Activated CD4-positive, CD25-positive, alpha-beta regulatory T cell treated with anti-CD3 and anti-CD28 coated beads, Interleukin-2, amount 50 U/mL, for 72 hours (primary cell): ENCODE measurements around the gene PDE7B.

Source experiments
- DNase-seq: peaks from one replicate; pipeline ENCODE4 v3.0.0; 2021

Gene PDE7B

GRCh38 chr6:135938576-135939207 is 87.2 kb downstream of the PDE7B start:
- DNase-seq, result no peak

DNA sequence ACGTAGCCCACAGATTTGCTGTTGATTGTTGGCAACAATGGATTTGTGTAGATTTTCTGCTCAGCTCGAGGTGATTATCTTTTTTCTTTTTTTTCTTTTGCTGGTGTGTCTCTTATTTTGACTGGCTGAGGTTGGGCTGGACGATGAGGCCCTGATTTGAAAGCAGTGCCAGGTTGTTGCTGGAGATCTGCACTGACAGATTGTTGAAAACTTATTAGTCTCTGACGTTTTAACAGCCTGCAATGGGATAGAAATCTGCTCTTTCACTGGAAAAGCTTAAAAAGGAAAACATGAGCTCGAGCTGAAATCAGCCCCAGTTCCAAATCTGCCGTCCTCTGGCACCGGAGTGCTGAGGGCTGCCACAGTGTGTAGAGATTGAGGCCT is 87.7 kb downstream of the PDE7B start:
- DNase-seq, result no peak

- no peak for DNase-seq
Measured at GRCh38 chr6:135940616-135941167, 89.2 kb downstream of the PDE7B start.

DNA sequence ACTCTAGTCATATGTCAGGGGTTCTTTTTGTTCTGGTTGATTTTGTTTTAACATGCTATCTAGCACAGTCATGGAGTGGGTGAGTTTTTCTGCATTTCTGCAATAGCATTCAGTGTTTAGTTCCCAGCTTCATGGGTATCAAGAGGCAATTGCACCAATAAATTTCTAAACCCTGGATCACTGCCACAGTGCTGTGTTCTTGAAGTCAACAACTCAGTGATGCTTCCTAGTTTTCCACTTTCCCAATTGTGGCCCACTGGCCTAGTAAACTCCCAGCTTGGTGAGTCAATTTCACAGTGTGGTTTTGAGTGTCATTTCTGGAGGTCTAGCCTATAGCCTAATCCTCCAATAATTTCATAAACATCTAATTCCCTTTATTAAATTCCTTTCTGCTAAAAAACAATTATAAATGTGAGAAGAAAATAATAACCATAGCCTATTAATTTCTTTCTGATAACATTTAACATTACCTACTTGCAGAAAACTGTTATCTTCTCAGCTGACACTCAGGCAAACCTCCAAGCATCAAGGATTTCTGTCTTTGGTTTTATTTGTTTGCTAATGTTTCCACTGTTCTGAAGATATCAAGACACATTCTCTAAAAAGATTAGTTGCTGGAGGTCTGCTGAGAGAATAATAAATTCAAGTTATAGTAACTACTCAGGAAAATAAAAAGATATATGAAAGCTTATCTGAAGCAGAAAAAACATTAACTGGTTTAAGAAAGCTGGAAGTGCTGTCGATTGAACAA is 89.9 kb downstream of the PDE7B start:
- DNase-seq, result no peak

DNA sequence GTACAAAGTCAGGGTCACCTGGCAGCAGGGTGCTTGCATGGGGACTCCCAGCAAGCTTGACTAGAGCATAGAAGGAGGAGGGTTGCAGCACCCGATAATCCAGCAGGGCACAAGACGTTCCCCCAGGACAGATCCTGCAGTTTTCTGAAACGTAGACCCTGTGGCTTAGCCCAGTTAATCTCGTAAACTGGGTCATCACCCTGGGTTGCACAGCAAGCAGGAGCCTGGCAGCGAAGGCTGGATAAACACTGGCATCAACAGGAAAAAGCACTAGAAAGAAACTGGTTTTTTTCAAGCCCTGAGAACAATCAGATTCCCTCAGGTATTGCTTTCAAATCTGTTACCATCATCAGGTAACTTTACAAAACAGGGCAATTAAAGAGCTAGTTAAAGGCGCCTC is 92.6 kb downstream of the PDE7B start:
- DNase-seq, result no peak

GRCh38 chr6:135946674-135947073 is 95.2 kb downstream of the PDE7B start:
- no peak for DNase-seq

- no peak for DNase-seq
Measured at GRCh38 chr6:135950669-135951068, 99.2 kb downstream of the PDE7B start.

DNA sequence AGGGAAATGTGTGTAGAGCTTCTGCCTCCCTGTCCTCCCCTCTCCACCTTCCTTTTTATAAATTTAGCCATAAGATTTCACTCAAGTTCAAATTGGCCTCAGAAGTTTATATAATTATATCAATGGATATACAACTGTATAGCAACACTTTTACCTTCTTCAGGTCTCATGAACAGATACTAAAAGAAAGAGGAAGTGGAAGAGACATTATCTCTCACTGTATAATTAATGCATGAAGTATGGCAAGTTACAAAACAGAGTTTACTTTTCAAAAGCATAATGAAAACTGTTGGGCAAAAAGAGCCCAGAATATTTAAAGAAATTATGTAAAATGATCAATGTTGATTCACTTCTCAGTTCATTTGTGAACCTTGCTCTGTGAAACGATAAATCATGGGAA is 99.7 kb downstream of the PDE7B start:
- no peak for DNase-seq

- DNase-seq, result no peak
Measured at GRCh38 chr6:135953818-135954217, 102.3 kb downstream of the PDE7B start.

- DNase-seq, result no peak
Measured at GRCh38 chr6:135955099-135955498, 103.6 kb downstream of the PDE7B start.

GRCh38 chr6:135962731-135963130 is 111.2 kb downstream of the PDE7B start:
- no peak for DNase-seq

DNA sequence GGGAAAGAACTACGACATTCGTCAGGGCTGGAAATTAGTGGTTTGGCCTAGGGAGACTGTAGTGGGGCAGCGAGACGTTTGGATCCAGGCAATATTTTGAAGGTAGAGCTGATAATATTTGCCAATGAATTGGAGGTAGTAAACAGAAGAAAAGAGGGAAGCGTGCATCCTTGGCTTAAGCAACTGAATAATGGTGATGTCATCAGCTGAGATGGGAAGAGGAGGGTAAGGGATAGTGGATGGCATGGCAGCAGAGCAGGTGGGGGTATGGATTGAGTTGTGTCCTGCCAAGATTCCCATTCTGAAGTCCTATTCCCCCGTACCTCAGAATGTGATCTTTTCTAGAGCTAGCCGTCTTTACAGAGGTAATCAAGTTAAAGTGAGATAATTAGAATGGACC is 119.2 kb downstream of the PDE7B start:
- DNase-seq, result no peak

DNA sequence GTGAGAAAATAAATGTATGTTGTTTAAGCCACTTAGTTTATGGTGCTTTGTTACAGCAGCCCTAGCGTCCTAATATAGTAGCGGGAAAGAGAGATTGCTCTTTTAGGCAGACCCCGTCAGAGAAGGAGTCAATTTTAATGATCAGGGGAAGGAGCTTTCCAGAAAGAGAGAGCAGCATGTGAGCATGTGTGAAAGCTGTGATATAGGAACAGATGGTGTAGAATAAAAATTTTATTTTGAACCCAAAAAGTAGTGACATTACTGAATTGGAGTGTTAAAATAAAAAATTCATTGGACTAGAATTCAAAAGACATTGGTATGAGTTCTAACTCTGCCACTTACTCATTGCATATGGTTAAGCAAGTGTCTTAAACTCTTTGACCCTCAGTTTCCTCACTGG is 119.8 kb downstream of the PDE7B start:
- no peak for DNase-seq

DNA sequence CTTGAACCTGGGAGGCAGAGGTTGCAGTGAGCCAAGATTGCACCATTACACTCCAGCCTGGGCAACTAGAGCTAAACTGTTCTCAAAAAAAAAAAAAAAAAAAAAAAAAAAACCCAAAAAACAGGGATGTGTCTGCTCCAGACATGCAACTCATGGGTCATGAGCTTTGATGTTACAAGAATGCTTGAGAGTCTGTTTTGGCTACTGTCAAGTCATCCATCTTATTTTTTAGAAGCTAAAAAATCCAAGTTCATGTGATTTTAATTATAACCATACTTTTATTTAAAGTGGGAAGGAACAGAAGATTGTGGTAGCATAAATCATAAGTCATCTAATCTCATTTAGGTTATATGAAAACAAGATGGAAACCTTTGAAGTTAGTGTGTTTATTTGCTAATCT is 120.6 kb downstream of the PDE7B start:
- DNase-seq, result no peak

DNA sequence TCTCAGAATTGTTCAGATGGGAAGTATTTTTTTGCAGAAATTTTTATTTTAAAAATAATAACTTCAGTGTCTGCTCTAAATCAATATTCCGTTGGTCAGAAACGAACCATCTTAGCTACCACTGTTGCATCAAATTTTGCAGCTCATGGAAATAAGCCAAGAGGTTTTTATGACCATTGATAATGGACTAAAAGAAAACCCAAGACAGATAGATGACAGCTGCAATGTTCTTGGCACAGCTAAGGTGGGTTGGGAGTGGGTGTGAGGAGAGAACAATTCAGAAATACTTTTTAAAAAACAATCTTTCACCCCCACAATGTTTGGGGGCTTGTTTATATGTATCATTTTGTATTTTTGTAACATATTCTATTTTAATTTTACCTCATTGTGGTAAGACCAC is 121.1 kb downstream of the PDE7B start:
- DNase-seq, result no peak

- no peak for DNase-seq
Measured at GRCh38 chr6:135974426-135974825, 122.9 kb downstream of the PDE7B start.

DNA sequence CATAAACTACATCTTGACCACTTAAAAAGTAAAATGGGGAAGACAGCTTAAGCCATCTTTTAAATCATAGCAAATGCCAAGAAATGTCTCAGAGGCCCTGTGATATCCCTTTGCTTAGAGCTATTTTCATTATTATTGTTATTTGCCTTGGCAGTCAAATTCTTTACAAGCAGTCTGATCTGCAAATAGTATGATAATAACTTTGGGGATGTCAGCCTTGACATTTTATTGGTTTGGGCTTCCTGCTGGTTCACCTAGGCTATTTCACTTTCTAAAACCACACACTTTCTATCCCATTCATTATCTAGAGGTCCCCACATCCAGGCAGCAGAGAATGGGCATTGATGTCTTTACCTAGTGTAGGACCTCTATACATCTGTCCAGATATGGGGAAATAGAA is 125.1 kb downstream of the PDE7B start:
- DNase-seq, result no peak

- DNase-seq, result no peak
Measured at GRCh38 chr6:135983093-135983492, 131.6 kb downstream of the PDE7B start.

DNA sequence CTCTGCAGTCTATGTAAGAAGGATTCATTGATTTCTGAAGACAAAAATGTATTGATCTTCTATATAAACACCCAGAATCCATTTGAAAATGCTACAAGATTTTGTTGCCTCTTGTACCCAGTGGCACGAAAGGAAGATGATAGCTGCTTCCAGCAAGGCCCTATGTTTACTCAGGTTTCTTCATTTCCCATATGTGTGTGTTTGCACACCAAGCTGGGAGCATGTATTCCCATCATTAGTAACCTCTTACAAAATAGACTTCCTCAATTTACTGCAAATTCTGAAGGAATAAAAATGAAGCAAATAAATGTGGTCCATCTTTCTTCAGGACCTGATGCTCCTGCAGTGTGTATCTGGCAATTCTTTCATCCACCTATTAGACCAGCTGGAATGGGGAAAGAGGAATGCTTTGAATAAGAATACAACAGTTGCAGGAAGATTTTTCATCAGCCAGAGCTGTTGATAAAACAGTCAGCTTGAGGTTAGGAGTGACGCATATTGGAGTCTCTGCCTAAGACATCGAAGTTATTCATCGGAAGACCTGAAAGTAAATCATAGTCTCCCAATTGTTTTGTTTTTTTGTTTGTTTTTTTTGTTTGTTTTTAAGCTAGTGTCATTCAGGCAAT is 132.3 kb downstream of the PDE7B start:
- DNase-seq, result no peak

DNA sequence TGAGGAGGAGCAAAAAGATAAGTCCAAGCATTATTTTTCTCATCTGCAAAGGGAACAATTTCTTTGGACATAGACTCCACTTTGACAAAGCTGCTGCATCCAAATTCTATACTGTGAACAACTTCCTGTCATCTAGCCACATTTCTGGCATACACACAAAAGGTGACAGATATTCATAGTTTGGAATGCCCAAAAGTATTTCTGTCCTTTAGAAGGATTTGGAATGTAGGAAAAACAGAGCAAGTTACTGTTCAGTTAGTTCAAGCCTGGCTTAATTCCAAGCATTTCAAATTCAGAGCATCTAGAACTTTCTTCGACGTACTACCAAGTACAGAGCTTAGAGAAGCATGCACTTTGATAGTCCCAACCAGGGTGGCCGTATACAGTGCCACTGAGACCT is 134.0 kb downstream of the PDE7B start:
- DNase-seq, result no peak

DNA sequence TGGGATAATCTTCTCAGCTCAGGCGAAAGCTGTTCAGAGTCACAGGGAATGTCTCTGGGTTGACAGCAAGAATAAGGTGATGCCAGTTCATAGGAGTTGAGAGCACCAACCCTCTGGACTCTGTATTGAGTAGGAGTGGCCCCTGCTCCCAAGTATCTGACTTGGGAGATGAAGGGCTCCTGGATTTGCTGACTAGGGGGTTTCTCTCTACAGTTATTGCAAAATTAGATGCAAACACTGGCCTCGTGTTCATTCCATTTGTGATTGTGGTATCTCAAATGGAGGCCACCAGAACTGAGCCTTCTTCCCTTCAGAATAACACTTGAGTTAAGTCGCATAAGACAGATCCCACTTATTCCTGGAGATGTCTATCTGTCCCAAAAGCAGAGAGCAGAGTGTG is 135.7 kb downstream of the PDE7B start:
- DNase-seq, result no peak

DNA sequence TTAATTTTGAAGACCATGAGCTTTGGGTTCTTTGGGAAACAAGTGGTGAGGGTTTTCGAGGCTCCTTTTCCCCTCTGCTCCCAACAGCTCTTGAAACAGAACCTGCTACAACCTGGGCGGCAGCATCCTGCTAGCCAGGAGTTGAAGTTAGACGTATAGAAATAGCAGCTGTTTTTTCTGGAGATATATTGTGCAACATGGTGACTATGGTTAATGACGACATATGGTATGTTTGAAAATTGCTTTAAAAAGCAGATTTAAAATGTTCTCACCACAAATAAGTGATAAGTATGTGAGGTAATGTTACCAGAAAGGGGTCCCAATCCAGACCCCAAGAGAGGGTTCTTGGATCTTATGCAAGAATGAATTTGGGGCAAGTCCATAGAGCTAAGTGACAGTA is 138.9 kb downstream of the PDE7B start:
- no peak for DNase-seq

- no peak for DNase-seq
Measured at GRCh38 chr6:135990855-135991464, 139.5 kb downstream of the PDE7B start.

DNA sequence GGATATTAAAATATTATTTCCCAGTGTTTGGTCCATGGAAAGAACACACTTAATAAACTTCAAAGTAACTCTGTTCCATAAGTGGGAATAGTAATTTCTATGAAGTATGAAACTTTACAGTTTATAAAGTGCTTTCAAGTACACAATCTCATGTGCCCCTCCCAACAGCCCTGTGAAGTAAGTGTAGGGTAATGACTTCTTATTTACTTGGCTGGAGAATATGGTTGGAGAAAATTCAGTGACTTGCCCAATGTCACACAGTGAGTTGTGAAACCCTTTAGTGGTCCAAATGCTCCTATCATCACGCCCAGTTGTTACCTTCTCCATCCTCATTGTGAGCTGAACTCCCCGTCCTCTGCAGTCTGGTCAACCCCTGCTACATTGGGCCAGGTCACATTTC is 141.2 kb downstream of the PDE7B start:
- DNase-seq, result no peak
